Measurements from ENCODE around the gene OLFM1.

Gene OLFM1

DNA sequence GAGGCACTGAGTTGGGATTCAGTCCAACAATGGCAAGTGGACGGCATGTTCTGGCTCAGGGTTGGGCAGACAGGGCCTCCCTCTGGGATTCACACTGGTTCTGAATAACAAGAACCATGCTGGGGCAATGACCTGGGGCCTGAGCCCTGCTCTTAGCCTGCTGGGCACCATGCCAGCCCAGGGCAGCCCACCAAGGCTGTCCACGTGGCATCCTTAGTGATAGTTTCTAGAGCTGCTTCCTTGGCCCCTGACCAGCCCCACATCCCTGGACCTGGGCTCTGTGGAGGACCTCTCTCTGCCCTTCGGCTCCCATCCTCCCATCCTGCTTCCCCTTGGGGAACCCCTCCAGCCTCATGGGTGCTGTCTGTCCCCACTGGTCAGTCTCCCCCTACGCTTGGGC lies 22.3 kb upstream of the OLFM1 start:
- TF ChIP-seq EZH2 (IDR thresholded peaks at IDR 0.05; ENCODE audit: borderline replicate concordance, low read depth, low read length, severe bottlenecking): no peak
- TF ChIP-seq CTCF (IDR thresholded peaks at IDR 0.05; ENCODE audit: borderline replicate concordance, extremely low read depth, low read length, poor library complexity, severe bottlenecking): no peak
- H2AFZ ChIP-seq (ENCODE audit: low read depth, low read length): no peak overlapping the region
- no peaks in the 10 kb centered on the region for H3K27me3 ChIP-seq (ENCODE audit: insufficient read depth, low read length, poor library complexity)
- no peaks in the 10 kb centered on the region for H3K4me1 ChIP-seq (ENCODE audit: insufficient read depth, low read length)
- H3K4me3 ChIP-seq (ENCODE audit: low read depth in 1 of 2, low read length in 2 of 2): no peak overlapping the region
- no peaks in the 10 kb centered on the region; the same call in 1 of the 2 replicates for H4K20me1 ChIP-seq (ENCODE audit: insufficient read depth, low read length)
- no peaks in the 10 kb centered on the region for H3K36me3 ChIP-seq (ENCODE audit: insufficient read depth, low read length)
- H3K4me2 ChIP-seq (ENCODE audit: insufficient read depth, low read length): no peak overlapping the region
- DNase-seq (no peak), ATAC-seq (ENCODE audit: insufficient read depth, low read depth) (no peak)
- H3K9me3 ChIP-seq (ENCODE audit: insufficient read depth, low read length, severe bottlenecking): no peaks in the 10 kb centered on the region
- H3K9ac ChIP-seq (ENCODE audit: low read depth, low read length): no peak overlapping the region
- no peaks in the 10 kb centered on the region for H3K79me2 ChIP-seq (ENCODE audit: insufficient read depth, low read length)
- no peak overlapping the region for H3K27ac ChIP-seq (ENCODE audit: low read length)

DNA sequence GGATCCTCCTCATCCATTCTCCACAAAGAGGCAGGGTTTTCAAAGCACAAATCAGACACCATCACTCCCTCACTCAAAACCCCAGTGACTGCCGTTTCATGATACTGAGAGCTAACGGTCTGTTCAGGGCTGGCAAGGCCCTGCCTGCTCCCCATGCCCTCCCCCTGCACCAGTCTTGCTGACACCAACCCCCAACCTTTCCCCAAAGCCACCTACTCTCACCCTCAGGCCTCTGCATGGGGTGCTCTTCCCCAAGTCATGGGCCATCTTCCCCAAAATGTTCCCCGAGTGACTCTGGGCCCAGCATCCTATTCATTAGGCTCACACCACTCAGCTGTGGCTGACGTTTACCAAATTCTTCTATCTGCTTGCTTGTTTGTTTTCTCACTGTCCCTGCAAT lies 21.7 kb upstream of the OLFM1 start:
- TF ChIP-seq CTCF (IDR thresholded peaks at IDR 0.05; ENCODE audit: borderline replicate concordance, extremely low read depth, low read length, poor library complexity, severe bottlenecking) (no peak), EZH2 (IDR thresholded peaks at IDR 0.05; ENCODE audit: borderline replicate concordance, low read depth, low read length, severe bottlenecking) (no peak)
- ATAC-seq (ENCODE audit: insufficient read depth, low read depth) (no peak), DNase-seq (no peak)
- Histone ChIP-seq H3K4me3 (ENCODE audit: low read depth in 1 of 2, low read length in 2 of 2) (no peak overlapping the region), H3K9me3 (ENCODE audit: insufficient read depth, low read length, severe bottlenecking) (no peaks in the 10 kb centered on the region), H3K4me2 (ENCODE audit: insufficient read depth, low read length) (no peak overlapping the region), H3K36me3 (ENCODE audit: insufficient read depth, low read length) (no peaks in the 10 kb centered on the region), H4K20me1 (ENCODE audit: insufficient read depth, low read length) (no peaks in the 10 kb centered on the region; the same call in 1 of the 2 replicates), H2AFZ (ENCODE audit: low read depth, low read length) (no peak overlapping the region), H3K27me3 (ENCODE audit: insufficient read depth, low read length, poor library complexity) (no peaks in the 10 kb centered on the region), H3K27ac (ENCODE audit: low read length) (no peak overlapping the region), H3K9ac (ENCODE audit: low read depth, low read length) (no peak overlapping the region), H3K4me1 (ENCODE audit: insufficient read depth, low read length) (no peaks in the 10 kb centered on the region), H3K79me2 (ENCODE audit: insufficient read depth, low read length) (no peaks in the 10 kb centered on the region)

GRCh38 chr9:135066291-135066690 lies 21.2 kb upstream of the OLFM1 start:
- Histone ChIP-seq H3K4me1 (ENCODE audit: insufficient read depth, low read length) (no peaks in the 10 kb centered on the region), H4K20me1 (ENCODE audit: insufficient read depth, low read length) (no peaks in the 10 kb centered on the region; the same call in 1 of the 2 replicates)
- ATAC-seq (ENCODE audit: insufficient read depth, low read depth): no peak

More at GRCh38 chr9:135066291-135066690, 21.2 kb upstream of the OLFM1 start:
- Histone ChIP-seq H3K36me3 (ENCODE audit: insufficient read depth, low read length) (no peaks in the 10 kb centered on the region), H2AFZ (ENCODE audit: low read depth, low read length) (no peak overlapping the region), H3K27me3 (ENCODE audit: insufficient read depth, low read length, poor library complexity) (no peaks in the 10 kb centered on the region), H3K79me2 (ENCODE audit: insufficient read depth, low read length) (no peaks in the 10 kb centered on the region), H3K9me3 (ENCODE audit: insufficient read depth, low read length, severe bottlenecking) (no peaks in the 10 kb centered on the region), H3K9ac (ENCODE audit: low read depth, low read length) (no peak overlapping the region), H3K27ac (ENCODE audit: low read length) (no peak overlapping the region), H3K4me2 (ENCODE audit: insufficient read depth, low read length) (no peak overlapping the region), H3K4me3 (ENCODE audit: low read depth in 1 of 2, low read length in 2 of 2) (no peak overlapping the region)
- no peak for TF ChIP-seq CTCF (IDR thresholded peaks at IDR 0.05; ENCODE audit: borderline replicate concordance, extremely low read depth, low read length, poor library complexity, severe bottlenecking)
- no peak for TF ChIP-seq EZH2 (IDR thresholded peaks at IDR 0.05; ENCODE audit: borderline replicate concordance, low read depth, low read length, severe bottlenecking)
- DNase-seq: no peak

All from DND-41 (cell line).